Astrocyte of the spinal cord (primary cell): ENCODE measurements around the gene ALDH1A3.

Experiments used
- DNase-seq: peaks from one replicate; pipeline ENCODE4 v3.0.0; 2011; ENCODE audit warnings: low read depth, low spot score
- H3K4me3 ChIP-seq: 2 replicates; pipeline ENCODE4 v1.5.1; 2011; ENCODE audit warnings: low read depth, mild to moderate bottlenecking, low read length, moderate library complexity
- in situ Hi-C: cut with HindIII; loops from 2 replicates; pipeline ENCODE4 v1.10.0; 2017; ENCODE audit warnings: low sequenced_read_pairs
- TF ChIP-seq, protein P1 (sequence below): IDR thresholded peaks from 2 replicates; pipeline ENCODE4 v1.5.1; 2012; ENCODE audit warnings: low read depth, mild to moderate bottlenecking, low read length, inconsistent platforms

Gene ALDH1A3

DNA sequence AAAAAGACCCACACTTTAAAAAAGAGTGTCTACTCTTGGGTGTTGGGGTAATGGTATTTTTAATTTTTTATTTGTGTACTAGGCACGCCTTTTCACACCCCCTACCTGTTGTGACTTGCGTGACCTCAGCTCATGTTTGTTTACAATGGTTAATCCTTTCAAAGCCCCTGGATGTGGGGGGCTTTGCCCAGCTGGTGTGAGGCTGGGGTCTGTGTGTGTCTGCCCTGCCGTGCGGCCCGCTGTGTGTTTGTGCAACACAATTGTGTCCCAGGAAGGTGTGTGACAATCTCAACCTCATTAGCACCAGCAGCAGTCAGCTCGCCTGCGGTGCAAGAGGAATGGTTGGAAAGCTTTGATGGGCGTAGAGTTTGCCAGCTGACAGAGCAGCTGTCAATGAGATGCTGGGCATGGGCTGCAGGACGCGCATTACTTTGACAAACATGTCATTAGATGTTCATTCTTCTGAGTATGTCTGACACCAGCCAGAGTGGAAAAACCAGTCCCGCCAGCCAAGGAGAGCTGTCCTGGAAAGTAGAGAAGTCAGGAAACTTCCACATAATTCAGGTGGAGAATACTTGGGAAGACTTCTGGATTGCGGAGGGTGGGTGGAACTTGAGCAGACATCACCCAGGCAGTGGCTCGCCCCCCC is 49.1 kb downstream of the ALDH1A3 start:
- TF ChIP-seq, protein P1, sequence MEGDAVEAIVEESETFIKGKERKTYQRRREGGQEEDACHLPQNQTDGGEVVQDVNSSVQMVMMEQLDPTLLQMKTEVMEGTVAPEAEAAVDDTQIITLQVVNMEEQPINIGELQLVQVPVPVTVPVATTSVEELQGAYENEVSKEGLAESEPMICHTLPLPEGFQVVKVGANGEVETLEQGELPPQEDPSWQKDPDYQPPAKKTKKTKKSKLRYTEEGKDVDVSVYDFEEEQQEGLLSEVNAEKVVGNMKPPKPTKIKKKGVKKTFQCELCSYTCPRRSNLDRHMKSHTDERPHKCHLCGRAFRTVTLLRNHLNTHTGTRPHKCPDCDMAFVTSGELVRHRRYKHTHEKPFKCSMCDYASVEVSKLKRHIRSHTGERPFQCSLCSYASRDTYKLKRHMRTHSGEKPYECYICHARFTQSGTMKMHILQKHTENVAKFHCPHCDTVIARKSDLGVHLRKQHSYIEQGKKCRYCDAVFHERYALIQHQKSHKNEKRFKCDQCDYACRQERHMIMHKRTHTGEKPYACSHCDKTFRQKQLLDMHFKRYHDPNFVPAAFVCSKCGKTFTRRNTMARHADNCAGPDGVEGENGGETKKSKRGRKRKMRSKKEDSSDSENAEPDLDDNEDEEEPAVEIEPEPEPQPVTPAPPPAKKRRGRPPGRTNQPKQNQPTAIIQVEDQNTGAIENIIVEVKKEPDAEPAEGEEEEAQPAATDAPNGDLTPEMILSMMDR, result no peak
- in situ Hi-C loops, result no loop called here

DNA sequence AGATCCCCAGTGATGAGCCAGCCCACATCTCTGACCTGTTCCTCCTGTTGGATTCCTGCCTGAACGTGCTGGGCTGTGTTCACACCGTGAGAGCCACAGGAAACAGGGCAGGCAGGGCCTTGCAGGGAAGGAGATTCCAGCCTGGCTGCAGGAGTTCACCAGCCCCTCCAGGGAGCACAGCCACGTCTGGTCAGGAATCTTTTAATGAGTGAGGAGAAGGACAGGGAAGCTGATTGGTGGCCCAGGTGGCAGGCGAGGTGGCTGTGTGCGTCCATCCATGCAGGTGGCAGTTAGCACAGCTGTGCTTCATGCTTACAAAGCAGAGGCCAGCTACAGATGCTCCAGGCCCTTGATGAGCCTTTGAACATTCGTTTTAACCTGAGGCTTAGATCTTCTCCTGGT is 50.0 kb downstream of the ALDH1A3 start:
- DNase-seq, result peak; percentile 9
- H3K4me3 ChIP-seq, result no peak overlapping the region
- in situ Hi-C loops, result no loop called here
- TF ChIP-seq, protein P1, result no peak

More for the DNA sequence above, 49.1 kb downstream of the ALDH1A3 start:
- no peak overlapping the region for H3K4me3 ChIP-seq
- no peak for DNase-seq

- TF ChIP-seq, protein P1, result no peak
- no peak overlapping the region for H3K4me3 ChIP-seq
- no peak for DNase-seq
Measured at GRCh38 chr15:100930306-100930848, 50.7 kb downstream of the ALDH1A3 start.

DNA sequence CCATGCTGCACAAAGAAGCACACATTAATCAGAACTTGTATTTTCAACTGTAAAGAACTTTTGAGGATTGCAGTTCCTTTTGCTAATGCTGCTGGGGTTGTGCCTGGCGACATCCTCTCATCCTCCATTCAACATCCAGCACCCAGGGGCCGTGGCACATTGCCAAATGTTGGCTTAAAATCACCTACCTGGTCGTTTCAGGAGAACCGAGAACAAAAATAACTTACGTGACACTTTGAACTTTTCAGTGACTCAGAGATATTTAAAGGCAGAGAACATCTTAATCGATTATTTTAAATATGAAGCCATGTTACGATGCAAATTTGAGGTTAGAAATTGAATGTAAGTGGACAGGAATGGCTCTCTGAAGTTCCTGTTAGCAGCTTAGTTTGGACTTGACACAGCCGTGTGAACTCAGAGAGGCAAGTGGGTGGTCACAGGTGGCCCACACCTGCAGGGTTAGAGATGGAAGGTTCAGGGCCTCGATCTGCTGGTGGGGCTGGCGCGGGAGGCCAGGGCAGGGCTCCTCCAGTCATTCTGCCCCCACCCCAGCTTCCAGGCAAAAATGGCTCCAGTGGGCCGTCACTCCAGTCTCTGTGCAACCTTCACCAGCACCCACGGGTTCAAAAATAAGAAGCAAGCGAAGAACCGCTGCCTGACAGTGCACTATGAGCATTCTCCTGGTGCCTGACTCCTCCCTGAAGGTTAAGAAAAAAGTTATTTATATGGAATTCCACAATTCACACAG is 51.7 kb downstream of the ALDH1A3 start:
- in situ Hi-C loops, result no loop called here
- TF ChIP-seq, protein P1, result no peak
- no peak for DNase-seq
- no peak overlapping the region for H3K4me3 ChIP-seq

More at GRCh38 chr15:100930306-100930848, 50.7 kb downstream of the ALDH1A3 start:
- in situ Hi-C loops, result no loop called here

DNA sequence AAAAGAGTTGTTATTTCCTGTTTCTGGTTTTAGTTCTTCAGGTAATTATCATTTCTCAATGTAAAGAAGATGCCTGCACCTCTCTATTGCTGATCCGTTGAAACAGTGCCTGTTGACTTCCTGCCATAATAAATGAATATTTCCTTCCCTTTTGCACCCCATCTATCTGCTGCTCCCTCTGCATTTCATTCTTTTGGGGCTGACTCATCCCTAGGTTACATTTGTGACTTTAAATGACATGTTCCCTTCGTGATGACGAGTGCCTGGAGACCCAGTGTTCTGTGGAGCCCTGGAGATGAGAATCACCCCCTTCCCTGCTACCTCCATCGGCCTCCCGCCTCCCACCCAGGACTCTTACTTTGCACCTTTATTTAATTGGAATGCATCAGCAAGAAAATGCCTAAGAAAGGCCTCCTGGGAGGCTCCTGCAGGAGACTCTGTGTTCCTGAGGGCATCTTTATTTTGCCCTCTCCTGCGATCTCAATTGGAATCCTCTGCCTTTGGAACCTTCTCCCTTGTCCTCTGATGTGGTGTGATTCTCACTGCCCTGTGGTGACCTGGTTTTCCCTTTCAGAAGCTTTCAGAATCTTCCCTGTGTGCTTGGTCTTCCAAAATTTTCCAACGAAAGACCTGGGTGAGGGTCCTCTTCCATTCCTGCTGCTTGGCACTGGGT is 53.2 kb downstream of the ALDH1A3 start:
- no peak for DNase-seq
- H3K4me3 ChIP-seq, result no peak overlapping the region
- TF ChIP-seq, protein P1, result no peak
- in situ Hi-C loops, result no loop called here

- H3K4me3 ChIP-seq, result no peak overlapping the region
- no peak for DNase-seq
- in situ Hi-C loops, result no loop called here
- TF ChIP-seq, protein P1, result no peak
Measured at GRCh38 chr15:100934166-100934565, 54.5 kb downstream of the ALDH1A3 start.
